Measurements from ENCODE around the gene MRPL32.

Gene MRPL32

DNA sequence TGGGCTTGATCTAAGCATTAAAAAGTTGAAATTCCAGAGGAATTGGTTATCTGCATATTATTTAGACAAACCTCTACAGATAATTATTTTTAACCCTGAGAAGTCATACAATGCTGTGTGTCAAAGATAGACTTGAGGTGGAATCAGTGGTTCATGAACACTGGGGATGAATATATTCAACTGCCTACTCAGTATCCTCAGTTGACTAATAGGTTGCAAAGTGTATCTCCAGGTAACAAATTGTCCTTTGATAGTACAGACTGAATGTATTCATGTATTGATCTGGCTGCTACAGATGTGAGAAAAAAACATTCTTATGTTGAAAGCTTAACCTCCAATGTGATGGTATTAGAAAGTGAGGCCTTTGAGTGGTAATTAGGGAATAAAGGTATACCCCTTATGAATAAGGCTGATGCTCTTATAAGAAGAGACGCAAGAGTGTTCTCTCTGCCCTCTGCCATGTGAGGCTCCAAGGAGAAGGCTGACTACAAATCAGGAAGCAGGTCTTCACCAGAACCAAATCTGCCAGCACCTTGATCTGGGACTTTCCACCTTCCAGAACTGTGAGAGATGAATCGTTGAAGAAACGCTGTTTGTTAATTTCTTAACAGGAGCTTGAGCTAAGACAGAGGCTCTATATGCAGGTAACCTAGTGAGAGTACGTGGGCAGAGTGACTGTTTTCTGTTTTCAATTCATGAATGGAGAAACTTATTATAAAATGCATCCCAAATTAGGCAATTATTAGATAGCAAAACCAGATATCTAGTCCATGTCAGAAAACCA is 7.5 kb downstream of the MRPL32 start:
- H3K27ac Mint-ChIP-seq, result peak overlapping the region; percentile 74
- H3K9me3 Mint-ChIP-seq, result no peaks in the 10 kb centered on the region
- ATAC-seq (ENCODE audit: low read depth) (no peak), DNase-seq (ENCODE audit: low spot score in 2 of 2) (no peak)
- no peak overlapping the region for H3K4me3 Mint-ChIP-seq
- peaks cover 16% of the 10 kb centered on the region for H3K36me3 Mint-ChIP-seq
- peaks cover 4% of the 10 kb centered on the region for H3K4me1 Mint-ChIP-seq
- no peaks in the 10 kb centered on the region for H3K27me3 Mint-ChIP-seq

DNA sequence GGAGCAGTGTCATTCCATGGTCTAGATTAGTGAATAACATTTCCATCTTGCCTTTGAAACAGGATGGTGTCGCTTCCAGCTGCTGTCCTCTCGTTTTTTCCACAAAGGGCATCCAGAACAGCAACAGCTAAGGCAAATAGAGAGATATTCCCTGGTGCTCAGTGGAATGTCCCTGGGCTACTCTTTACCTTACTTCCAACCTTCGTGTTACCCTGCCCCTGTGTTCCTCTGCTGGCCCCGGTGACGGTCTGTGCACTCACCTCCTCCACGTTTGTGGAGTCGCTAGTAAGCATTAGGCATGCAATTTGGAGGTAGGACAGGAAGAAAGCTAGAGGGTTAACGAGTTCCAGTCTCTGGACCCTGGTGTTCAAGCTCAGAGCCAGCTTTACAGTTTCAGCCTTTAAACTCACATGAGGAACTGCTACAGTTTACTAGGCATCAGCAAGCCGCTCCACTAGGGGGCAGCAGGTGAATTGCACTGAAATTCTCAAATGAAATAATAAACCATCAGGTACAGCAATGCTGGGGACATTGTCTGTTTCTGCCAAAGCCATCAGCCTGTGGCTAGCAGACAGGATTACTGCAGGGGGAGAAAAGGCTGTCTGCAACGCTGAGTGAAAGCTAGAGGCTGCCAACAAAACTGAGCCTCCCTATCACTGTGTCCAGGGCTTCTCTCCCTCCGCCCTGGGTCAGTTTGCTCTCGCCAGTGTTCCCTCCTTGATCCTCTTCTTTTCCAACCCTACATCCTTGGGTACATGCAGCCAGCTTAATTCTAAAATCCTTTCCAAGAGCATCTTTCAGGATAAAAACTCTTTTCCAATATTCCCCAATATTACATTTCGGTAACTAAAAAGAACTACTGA is 9.0 kb downstream of the MRPL32 start:
- Mint-ChIP-seq H3K9me3 (no peaks in the 10 kb centered on the region), H3K27ac (no peak overlapping the region), H3K36me3 (peaks cover 10% of the 10 kb centered on the region), H3K4me1 (peaks cover 4% of the 10 kb centered on the region), H3K4me3 (no peak overlapping the region), H3K27me3 (no peaks in the 10 kb centered on the region)
- ATAC-seq (ENCODE audit: low read depth) (peak; percentile 77), DNase-seq (ENCODE audit: low spot score in 2 of 2) (peak; percentile 64 to 72)

DNA sequence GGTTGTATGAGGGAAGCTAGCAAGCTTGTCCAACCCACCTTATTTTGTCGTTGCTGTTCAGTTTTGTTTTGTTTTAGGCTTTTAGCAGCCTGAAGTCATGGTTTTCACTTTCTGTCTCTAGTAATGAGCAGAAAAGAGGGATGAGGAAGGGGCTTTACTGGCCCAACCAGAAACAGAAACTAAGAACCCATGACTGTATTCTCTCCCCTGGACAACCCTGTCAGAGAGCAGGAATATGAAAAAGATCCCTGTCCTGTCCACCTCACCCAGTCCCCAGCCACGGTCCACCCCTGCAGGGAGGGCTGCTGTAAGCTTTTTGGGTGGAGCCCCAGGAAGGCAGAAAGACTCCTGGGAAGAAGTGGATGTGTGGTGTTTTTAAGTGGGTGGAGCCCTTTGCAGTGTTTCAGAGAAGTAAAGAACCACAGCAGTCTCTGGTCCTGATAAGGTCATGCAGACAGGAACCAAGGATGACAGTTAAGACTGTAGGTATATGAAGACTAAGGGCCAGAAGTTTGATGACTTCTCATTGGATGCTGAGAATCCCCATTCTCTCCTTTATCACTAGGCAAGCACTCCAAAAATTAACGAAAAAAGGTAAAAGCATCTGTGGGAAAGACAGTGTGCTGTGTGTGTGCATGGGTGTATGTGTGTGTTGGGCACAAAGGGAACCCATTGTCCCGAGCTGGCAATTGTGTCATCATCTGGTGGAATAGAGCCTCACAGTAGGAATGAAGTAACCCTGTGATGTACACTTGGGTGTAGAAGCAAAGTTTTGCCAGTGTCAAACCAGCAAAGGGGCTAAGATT is 13.8 kb downstream of the MRPL32 start:
- DNase-seq (ENCODE audit: low spot score in 2 of 2) (no peak), ATAC-seq (ENCODE audit: low read depth) (no peak)
- Mint-ChIP-seq H3K4me3 (no peak overlapping the region), H3K4me1 (no peaks in the 10 kb centered on the region), H3K27ac (no peak overlapping the region), H3K36me3 (peaks cover 2% of the 10 kb centered on the region), H3K27me3 (no peaks in the 10 kb centered on the region), H3K9me3 (no peaks in the 10 kb centered on the region)

DNA sequence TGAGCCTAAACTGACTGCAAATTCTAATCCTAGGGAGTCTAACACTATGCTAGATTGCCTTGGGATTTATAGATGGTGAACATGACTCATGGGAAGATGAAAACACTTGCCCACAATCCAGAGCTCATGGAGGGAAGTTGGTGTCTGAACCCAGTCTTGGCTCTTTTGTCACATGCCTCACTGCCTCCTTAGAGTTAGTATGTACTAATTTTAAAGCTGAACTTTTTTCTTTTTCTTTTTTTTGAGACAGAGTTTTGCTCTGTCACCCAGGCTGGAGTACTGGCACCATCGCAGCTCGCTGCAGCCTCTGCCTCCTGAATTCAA is 14.4 kb downstream of the MRPL32 start:
- Mint-ChIP-seq H3K36me3 (peaks cover 2% of the 10 kb centered on the region), H3K9me3 (no peaks in the 10 kb centered on the region), H3K27ac (no peak overlapping the region), H3K27me3 (no peaks in the 10 kb centered on the region), H3K4me1 (no peaks in the 10 kb centered on the region), H3K4me3 (no peak overlapping the region)
- ATAC-seq (ENCODE audit: low read depth) (no peak), DNase-seq (ENCODE audit: low spot score in 2 of 2) (no peak)

DNA sequence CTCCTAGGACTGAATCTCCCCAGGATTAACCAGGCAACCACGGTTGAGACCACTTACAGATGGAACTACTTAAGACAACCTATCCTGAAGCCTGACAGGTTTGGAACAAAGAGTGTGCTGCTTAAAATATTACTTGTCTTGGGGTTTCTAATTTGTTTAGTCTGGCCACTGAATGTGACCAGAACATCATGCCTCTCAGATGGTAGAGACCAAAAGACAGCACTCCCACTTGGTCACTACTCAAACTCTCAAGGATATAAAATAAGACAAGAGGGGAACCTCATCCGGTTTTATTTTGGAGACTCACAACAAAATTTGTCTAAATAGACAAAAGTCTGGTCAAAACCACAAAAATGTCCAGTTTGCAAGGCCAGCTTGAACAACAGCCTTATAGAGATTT is 15.3 kb downstream of the MRPL32 start:
- H3K9me3 Mint-ChIP-seq, result no peaks in the 10 kb centered on the region
- DNase-seq (ENCODE audit: low spot score in 2 of 2), result no peak
- H3K27ac Mint-ChIP-seq, result no peak overlapping the region
- peaks cover 2% of the 10 kb centered on the region for H3K36me3 Mint-ChIP-seq
- H3K4me3 Mint-ChIP-seq, result no peak overlapping the region
- no peak for ATAC-seq (ENCODE audit: low read depth)
- H3K4me1 Mint-ChIP-seq, result no peaks in the 10 kb centered on the region
- no peaks in the 10 kb centered on the region for H3K27me3 Mint-ChIP-seq

DNA sequence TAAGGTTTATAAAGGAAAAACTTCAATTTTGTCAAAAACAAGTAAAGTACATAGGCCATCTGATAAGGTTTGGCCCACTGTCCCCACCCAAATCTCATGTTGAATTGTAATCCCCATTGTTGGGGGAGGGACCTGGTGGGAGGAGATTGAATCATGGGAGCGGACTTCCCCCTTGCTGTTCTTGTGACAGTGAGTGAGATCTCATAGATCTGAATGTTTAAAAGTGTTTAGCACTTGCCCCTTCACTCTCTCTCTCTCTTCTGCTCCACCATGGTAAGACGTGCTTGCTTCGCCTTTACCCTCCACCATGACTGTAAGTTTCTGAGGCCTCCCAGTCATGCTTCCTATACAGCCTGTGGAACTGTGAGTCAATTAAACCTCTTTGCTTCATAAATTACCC is 18.2 kb downstream of the MRPL32 start:
- Mint-ChIP-seq H3K4me1 (no peaks in the 10 kb centered on the region), H3K36me3 (peaks cover 2% of the 10 kb centered on the region), H3K9me3 (no peaks in the 10 kb centered on the region), H3K27ac (no peak overlapping the region), H3K4me3 (no peak overlapping the region), H3K27me3 (no peaks in the 10 kb centered on the region)
- DNase-seq (ENCODE audit: low spot score in 2 of 2) (no peak), ATAC-seq (ENCODE audit: low read depth) (no peak)

DNA sequence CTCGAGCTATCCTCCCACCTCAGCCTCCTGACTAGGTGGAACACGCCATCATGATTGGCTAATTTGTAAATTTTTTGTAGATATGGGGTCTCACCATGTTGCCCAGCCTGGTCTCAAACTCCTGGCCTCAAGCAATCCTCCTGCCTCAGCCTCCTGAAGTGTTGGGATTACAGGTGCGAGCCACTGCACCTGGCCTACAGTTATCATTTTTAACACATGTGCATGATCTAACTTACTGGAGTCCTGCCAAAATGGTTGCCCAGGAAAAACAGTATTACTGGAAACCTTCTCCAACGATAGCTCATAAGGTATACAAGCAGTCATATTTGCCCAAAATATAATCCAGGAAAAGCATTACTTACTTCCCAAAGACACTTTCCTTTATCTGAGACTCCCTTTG is 20.2 kb downstream of the MRPL32 start:
- Mint-ChIP-seq H3K27ac (no peak overlapping the region), H3K4me3 (no peak overlapping the region), H3K27me3 (no peaks in the 10 kb centered on the region), H3K36me3 (peaks cover 2% of the 10 kb centered on the region), H3K4me1 (no peaks in the 10 kb centered on the region), H3K9me3 (peaks cover 2% of the 10 kb centered on the region)
- no peak for ATAC-seq (ENCODE audit: low read depth)
- no peak for DNase-seq (ENCODE audit: low spot score in 2 of 2)

DNA sequence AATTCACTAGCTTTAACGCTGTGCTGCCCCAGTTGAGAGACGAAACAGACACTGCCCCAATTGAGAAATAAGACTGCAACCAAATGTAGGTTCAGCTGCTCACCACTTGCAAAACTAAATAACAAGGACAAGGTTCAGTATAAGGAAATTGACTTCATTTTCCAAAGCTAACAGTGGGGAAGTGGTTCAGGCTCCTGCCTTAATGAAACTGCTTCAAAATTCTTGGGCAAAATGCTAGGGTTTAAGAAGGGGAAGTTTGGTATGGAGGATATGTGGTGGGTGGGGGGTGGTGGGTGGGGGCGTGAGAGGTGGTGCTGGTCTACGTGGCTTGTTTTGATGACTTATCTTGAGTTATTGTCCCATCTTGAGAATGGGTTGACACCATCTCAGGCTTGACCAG is 21.8 kb downstream of the MRPL32 start:
- no peak for ATAC-seq (ENCODE audit: low read depth)
- no peak for DNase-seq (ENCODE audit: low spot score in 2 of 2)
- no peaks in the 10 kb centered on the region for H3K4me1 Mint-ChIP-seq
- H3K9me3 Mint-ChIP-seq, result peaks cover 4% of the 10 kb centered on the region
- peaks cover 2% of the 10 kb centered on the region for H3K36me3 Mint-ChIP-seq
- no peak overlapping the region for H3K4me3 Mint-ChIP-seq
- no peaks in the 10 kb centered on the region for H3K27me3 Mint-ChIP-seq
- no peak overlapping the region for H3K27ac Mint-ChIP-seq

DNA sequence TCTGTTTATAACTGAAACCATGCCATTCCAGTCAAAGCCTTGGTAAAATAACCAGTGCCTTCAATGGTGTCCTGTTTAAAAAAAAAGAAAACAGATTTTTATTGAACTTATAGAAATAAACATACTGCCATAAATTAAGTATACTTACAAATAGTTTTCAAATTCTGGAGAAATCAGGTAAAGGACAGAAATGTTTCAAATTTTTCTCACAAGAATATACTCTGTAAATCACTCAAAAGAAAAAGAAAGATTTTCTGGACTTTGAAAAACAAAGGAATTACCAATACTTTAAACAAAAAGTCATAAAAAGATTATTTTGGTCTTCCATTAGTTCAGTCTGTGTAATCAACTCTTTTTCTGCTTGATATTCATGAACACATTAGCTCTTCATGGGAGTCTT is 23.9 kb downstream of the MRPL32 start:
- peaks cover 4% of the 10 kb centered on the region for H3K9me3 Mint-ChIP-seq
- H3K4me1 Mint-ChIP-seq, result no peaks in the 10 kb centered on the region
- peaks cover 2% of the 10 kb centered on the region for H3K36me3 Mint-ChIP-seq
- DNase-seq (ENCODE audit: low spot score in 2 of 2) (no peak), ATAC-seq (ENCODE audit: low read depth) (no peak)
- H3K27ac Mint-ChIP-seq, result no peak overlapping the region
- H3K27me3 Mint-ChIP-seq, result peaks cover 3% of the 10 kb centered on the region
- H3K4me3 Mint-ChIP-seq, result no peak overlapping the region

DNA sequence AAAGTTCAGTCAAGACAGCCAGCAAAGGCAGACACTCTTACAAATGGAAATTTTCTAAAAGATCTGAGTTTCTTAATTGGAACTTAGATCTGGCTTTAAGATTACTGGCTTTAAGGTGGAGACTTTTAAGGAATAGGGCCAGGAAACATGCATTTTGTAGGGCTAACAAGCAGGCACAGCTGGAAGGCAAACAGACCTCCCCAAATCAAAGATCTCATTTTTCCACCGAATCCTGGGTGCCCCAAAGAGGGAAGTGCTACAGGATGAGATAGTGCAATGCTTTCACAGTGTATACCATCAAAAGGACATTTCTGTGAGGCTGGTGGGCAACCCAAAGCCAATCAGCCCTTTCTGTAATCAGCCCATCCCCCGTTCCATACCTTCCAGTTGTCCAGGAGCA is 27.4 kb downstream of the MRPL32 start:
- ATAC-seq (ENCODE audit: low read depth) (no peak), DNase-seq (ENCODE audit: low spot score in 2 of 2) (no peak)
- no peak overlapping the region for H3K27ac Mint-ChIP-seq
- no peak overlapping the region for H3K4me3 Mint-ChIP-seq
- peaks cover 4% of the 10 kb centered on the region for H3K9me3 Mint-ChIP-seq
- H3K36me3 Mint-ChIP-seq, result peaks cover 2% of the 10 kb centered on the region
- H3K4me1 Mint-ChIP-seq, result no peaks in the 10 kb centered on the region
- peaks cover 5% of the 10 kb centered on the region for H3K27me3 Mint-ChIP-seq

DNA sequence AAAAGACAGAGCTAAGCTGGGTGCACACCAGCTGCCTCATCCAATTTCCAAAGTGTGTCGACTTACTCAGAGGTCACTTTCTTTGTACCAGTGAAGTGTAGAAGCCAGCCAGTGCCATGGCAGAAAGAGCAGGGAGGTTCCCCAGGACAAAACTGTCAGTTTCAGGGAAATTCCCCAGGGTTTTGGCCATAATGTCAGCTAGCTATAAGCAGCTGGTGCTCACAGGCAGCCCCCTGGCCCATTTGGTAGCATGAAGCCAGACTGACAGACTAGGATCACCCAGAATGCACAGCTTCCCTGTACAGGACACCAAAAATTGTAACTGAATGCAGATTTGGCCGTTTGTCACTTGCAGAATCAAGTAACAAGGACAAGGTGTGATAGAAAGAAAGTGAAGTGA is 28.6 kb downstream of the MRPL32 start:
- ATAC-seq (ENCODE audit: low read depth) (no peak), DNase-seq (ENCODE audit: low spot score in 2 of 2) (no peak)
- H3K36me3 Mint-ChIP-seq, result no peaks in the 10 kb centered on the region
- peaks cover 4% of the 10 kb centered on the region for H3K9me3 Mint-ChIP-seq
- no peak overlapping the region for H3K4me3 Mint-ChIP-seq
- H3K4me1 Mint-ChIP-seq, result no peaks in the 10 kb centered on the region
- peaks cover 8% of the 10 kb centered on the region for H3K27me3 Mint-ChIP-seq
- H3K27ac Mint-ChIP-seq, result no peak overlapping the region

DNA sequence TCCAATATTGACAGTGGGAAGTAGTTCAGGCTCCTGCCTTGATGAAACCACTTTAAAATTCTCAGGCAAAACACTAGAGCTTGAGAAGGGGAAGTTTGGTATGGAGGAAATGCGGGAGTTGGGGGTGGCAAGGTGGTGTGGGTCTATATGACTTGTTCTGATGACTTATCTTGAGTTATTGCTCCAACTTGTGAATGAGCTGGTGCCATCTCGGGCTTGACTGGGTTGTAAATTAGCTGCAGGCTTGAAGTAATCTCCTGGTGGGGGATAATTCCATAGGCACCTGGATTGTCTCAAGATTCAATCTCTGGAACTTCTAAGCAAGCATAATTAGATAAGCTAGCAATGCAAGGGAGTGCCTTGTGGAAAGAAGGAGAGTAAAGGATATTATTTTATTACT is 29.0 kb downstream of the MRPL32 start:
- H3K9me3 Mint-ChIP-seq, result peaks cover 4% of the 10 kb centered on the region
- no peaks in the 10 kb centered on the region for H3K4me1 Mint-ChIP-seq
- H3K36me3 Mint-ChIP-seq, result no peaks in the 10 kb centered on the region
- DNase-seq (ENCODE audit: low spot score in 2 of 2) (no peak), ATAC-seq (ENCODE audit: low read depth) (no peak)
- no peak overlapping the region for H3K4me3 Mint-ChIP-seq
- H3K27ac Mint-ChIP-seq, result no peak overlapping the region
- peaks cover 8% of the 10 kb centered on the region for H3K27me3 Mint-ChIP-seq

DNA sequence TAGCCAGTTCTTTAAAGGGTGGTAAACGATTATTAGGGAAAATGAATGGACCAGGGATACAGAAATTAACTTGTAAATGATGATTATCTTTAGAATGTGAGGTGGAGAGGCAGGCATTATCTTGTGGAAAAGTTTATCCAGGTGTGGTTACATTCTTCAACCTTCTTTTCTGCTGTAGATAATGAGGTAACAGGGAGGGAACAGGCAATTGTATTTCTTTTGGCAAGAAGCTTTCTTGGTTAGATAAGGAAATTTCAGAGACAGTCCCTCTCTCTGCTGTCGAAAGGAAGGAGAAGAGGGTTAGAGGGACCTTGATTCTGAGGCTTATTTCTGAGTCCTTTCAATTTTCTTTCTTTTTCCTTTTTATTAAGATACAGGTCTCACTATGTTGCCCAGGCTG is 32.1 kb downstream of the MRPL32 start:
- Mint-ChIP-seq H3K27me3 (peaks cover 8% of the 10 kb centered on the region), H3K36me3 (no peaks in the 10 kb centered on the region), H3K27ac (no peak overlapping the region), H3K4me1 (no peaks in the 10 kb centered on the region), H3K4me3 (no peak overlapping the region), H3K9me3 (no peaks in the 10 kb centered on the region)
- ATAC-seq (ENCODE audit: low read depth), result no peak
- DNase-seq (ENCODE audit: low spot score in 2 of 2), result no peak
